Stimulated activated CD8-positive, alpha-beta memory T cell treated with anti-CD3 and anti-CD28 coated beads, Interleukin-2, amount 100 ng/mL, for 48 hours (primary cell): ENCODE measurements around the gene LINC01488.

ENCODE experiments used
- DNase-seq, 2 donors: peaks; one replicate each; pipeline ENCODE4 v3.0.0-alpha.2; 2020; ENCODE audit warnings: low read depth in 2 of 2

LINC01488 gene

GRCh38 chr11:69463995-69464960 is 17.2 kb upstream of the LINC01488 start:
- no peak for DNase-seq

GRCh38 chr11:69465236-69466000 is 16.0 kb upstream of the LINC01488 start:
- DNase-seq: no peak

- no peak for DNase-seq
Measured at GRCh38 chr11:69466039-69466438, 15.4 kb upstream of the LINC01488 start.

- no peak for DNase-seq
Measured at GRCh38 chr11:69467196-69467595, 14.3 kb upstream of the LINC01488 start.

DNA sequence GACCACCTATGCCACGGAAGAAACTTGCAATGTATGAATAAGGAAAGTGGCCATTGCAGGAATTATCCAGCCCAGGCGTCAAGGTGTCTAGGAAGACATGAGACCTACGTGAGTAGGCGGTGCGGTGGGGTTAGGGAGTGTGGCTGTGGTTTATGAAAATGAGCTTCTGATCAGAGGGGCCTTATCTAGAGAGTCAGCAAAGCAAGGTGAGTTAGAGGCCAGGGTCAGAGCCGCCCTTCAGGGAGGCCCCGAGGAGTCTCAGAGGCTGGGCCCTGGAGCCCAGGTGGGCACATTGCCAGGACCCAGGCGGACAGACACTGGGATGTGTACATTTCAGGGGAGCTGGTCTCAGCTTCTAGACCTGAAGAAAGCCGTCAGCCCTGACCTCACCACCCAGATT is 13.8 kb upstream of the LINC01488 start:
- no peak for DNase-seq

DNA sequence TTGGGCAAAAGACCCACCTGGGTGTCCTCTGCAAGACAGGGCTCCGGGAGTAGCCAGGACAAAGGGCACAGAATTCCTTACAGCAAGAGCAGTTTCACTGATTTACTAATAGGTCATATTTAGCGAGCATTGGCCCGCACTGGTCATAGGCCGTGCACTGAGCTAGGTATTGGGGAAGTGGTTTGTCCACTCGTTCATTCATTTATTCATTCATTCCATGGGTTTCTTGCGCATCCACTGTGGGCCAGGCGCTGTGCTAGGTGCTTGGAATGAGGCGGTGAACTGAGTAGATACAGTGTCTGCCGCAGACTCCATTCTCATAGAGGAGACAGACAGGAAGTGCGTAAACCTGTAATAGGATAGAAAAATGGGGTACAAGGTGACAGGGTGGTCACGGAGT is 13.2 kb upstream of the LINC01488 start:
- DNase-seq: no peak

DNA sequence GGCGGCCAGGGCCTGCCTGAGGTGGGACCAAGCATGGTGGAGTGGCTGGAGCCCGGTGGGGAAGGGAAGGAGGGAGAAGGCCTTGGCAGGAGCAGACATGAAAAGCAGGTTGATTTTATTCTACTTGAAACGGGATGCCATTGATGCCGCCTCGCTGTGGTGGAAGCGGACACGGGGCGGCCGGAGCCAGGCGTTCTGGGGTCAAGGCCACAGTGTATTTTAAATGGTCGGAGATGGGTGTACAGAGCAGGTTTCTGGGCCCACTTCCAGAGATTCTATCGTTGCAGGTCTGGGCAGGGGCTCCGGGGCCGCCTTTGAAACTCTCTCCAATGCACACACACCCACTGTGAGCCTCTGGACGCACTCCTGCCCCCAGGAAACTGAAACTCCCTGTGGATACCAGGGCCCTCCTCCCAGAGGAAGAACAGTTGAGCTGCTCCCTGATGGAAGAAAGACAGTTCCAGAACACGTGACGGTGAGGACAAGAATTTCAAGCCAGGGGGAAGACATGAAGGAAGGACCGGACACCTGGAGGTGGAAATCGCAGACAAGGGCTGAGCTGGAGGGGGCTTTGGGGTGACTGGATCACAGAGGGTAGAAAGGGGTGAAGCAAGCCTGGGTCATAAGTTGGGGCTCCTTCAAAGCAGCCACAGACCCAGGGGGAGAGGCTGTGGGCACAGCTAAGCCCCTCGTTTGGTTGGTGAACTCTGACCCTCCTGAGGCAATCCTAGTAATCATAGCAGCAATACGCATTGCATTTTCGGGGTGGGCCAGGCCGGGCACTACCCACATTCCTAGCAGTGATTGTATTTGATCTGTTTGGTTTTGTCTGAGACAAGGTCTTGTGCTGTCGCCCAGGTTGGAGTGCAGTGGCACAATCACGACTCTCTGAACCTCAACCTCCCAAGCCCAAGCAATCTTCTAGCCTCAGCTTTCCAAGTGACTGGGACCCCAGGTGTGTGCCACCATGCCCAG is 12.3 kb upstream of the LINC01488 start:
- no peak for DNase-seq

DNA sequence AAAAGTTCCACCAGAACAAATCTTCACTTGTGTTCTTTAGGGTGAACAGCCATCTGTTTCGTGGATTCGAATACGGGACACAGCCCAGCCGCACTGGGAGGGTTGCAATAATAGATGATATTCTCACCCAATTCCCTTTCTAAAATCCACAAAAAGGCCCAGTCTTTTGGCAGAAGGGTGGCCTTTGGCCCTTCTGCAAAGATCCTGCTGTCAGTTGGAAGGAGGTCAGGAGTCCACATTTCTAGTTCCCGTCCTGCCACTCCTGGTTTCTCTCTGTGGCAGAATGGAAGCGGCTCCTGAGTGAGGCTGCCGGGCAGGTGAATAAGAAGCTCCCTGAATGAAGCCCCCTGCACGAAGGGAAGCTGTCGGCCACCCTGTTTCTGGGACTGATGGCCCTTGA is 11.2 kb upstream of the LINC01488 start:
- no peak for DNase-seq

- DNase-seq: no peak
Measured at GRCh38 chr11:69470793-69471728, 10.4 kb upstream of the LINC01488 start.

DNA sequence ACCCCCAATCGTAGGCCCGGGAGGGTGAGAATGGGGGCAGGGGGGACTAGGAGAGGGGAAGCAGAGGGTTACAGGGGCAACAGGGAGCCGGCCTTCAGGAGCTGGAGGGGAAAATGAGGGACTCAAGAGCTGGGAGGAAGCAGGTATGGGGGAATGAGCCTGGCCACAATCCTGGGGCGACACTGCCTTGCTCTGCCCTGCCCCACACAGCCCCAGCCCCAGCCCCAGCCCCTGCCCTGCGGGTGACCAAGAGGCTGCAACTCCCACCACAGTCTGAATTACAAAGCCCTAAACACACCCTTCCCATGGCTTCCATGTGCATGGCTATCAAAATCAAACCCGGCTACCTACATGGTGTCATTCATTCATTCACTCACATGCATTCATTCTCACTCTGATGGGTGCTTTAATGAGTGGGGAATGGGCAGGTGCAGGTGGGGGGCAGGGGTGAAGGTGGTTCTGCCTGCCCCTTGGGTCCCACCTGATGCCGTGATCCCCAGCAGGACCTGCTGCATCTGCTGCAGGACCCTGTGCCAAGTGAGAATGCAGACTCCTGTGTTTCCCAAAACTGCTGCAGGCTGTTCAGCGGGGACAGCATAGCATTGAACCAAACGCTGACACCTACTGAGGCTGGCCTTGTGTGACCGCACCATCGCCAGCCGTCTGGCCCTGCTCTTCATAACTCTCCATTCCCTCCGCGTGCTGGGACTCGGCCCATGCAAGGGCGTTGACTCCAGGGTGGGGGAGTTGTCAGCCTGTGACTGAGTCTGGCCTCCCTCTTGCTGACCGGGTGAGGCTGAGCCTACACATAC is 9.5 kb upstream of the LINC01488 start:
- DNase-seq: no peak

DNA sequence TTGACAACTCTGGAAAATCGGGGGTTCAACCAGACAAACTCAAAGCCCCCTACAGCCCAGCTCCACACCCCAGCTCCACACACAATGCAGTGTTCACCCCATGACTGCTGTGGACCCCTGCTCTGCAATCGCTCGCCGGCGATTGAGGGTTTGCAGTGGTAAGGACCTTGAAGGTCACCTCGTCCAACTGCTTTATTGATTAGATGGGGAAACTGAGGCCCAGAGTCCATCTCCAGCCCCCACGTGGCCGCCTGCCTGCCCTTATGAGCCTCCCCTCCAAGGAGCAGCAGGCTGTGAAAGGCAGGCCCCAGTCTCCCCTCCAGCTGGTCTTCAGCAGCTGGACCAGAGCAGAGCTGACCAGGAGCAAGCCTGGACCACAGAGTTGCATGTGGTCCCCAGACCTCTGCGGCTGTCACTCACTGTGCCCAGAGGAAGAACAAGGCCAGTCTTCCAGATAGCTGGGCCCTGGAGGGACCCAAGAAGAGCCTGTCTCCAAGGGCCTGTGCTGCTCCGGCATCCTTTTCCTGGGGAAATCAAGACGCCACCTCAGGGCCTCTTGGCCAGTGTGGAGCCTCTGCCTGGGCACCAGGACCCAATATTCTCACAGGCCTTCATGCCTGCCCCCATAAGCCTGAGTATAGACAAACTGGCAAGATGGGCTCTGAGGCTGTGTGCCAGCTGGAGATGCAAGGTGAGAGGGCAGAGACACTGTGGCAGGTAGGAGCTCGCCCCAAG is 8.8 kb upstream of the LINC01488 start:
- no peak for DNase-seq

GRCh38 chr11:69473276-69473845 is 8.1 kb upstream of the LINC01488 start:
- DNase-seq: no peak

- DNase-seq: no peak
Measured at GRCh38 chr11:69474736-69475135, 6.7 kb upstream of the LINC01488 start.

DNA sequence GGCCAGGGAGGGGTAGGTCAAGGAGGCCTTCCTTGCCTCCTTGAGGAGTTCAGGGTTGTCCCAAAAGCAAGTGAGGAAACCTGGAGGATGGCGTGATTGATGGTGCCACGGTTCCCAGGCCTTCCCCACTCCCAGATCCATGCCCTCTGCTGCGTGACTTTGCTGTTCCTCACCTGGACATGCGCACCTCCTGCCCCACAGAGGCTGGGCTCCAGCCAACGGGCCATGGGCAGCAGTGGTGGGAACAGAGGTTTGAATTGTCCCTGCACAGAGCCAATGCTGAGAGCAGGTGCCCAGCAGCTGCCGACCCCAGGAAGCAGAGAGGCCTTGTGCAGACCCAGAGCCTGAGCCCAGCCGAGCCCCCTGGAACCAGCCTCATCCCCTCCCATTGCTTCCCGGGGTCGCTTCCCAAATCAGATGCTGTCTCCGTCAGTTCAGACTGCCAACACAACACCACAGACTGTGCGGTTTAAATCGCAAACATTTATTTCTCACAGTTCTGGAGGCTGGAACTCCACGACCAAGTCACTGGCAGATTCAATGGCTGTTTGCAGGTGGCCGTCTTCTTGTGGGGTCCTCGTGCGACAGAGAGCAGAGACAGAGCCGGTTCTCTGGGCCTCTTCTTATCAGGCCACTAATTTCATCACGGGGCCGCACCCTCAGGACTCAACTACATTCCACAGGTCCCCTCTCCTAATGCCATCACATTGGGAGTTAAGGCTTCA is 6.2 kb upstream of the LINC01488 start:
- DNase-seq: no peak

DNA sequence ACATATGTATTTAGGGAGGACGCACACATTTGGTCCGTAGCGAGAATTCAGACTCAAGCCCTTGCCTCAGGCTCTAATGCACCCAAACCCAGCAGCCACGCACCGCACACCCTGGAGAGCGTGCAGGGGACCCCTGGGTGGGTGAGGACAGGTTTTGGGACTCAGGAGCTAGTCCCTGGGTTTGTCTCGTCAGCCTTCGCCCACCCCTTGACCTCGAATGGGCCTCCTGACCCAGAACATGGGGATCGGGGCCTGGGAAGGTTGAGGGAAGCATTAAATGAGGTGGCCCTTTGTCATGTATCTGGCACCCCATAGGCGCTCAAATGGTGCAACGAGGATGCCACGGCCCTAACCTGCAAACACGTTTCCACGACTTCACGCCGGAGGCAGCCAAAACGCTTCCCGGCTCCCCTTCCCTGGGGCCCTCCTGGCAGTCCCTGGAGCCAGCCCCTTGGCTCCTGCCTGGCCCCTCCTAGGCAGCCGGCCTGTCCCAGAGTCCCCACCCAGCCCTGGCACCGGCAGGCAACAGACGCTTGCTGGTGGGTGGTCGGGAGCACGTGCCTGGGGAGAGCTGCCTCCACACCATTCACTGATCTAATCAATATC is 5.5 kb upstream of the LINC01488 start:
- no peak for DNase-seq

GRCh38 chr11:69476509-69476961 is 4.9 kb upstream of the LINC01488 start:
- DNase-seq: no peak

DNA sequence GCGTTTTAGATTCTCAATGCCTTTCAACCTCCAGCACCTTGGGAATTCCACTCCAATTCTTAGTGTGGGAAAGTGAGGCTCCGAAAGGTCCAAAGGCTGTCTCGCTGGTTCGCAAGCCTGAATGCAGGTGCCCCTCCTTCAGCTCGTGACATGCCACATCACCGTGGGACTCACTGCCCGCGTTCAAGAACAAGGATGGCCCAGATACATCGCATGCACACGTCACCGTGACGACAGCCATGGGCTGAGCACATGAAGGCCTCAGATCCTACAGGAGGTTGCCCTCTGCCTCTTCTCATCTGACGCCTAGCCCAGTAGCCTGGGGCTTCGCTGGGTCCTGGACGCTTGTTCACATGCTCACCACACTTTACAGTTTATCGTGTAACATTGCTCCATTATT is 4.4 kb upstream of the LINC01488 start:
- DNase-seq: no peak
